GM21528 (cell line): ENCODE results near the gene ZNF556.

Source experiments
- ATAC-seq: cut with Tn5 transposase; IDR thresholded peaks from one replicate; pipeline ENCODE4 v1.9.1; 2021; ENCODE audit warnings: mild to moderate bottlenecking, moderate library complexity; ENCODE audit not compliant: unreplicated experiment, low FRiP score

Gene ZNF556

GRCh38 chr19:2867025-2867991 lies at the start of gene ZNF556:
TSS of gene ZNF556 (plus strand) at chr19:2867335. CDS start at chr19:2867422, 87 bp downstream.
- ATAC-seq: no peak

GRCh38 chr19:2819540-2820111 lies 47.5 kb upstream of the ZNF556 start, which contains the start of gene ZNF554:
TSS of gene ZNF554 (plus strand) at chr19:2819868. CDS start at chr19:2820072, 204 bp downstream.
- ATAC-seq: peak; percentile 81

GRCh38 chr19:2820112-2820702 lies 46.9 kb upstream of the ZNF556 start:
- ATAC-seq: peak; percentile 34

GRCh38 chr19:2822846-2823245 lies 44.3 kb upstream of the ZNF556 start:
- ATAC-seq: no peak

- ATAC-seq: no peak
Measured at GRCh38 chr19:2823646-2824045, 43.5 kb upstream of the ZNF556 start.

- no peak for ATAC-seq
Measured at GRCh38 chr19:2824129-2824528, 43.0 kb upstream of the ZNF556 start.

GRCh38 chr19:2827022-2827421 lies 40.1 kb upstream of the ZNF556 start:
- no peak for ATAC-seq

GRCh38 chr19:2827840-2828489 lies 39.2 kb upstream of the ZNF556 start:
- no peak for ATAC-seq

- ATAC-seq: no peak
Measured at GRCh38 chr19:2834294-2834871, 32.8 kb upstream of the ZNF556 start.

- no peak for ATAC-seq
Measured at GRCh38 chr19:2837430-2837829, 29.7 kb upstream of the ZNF556 start.

- peak; percentile 90 for ATAC-seq
Measured at GRCh38 chr19:2840794-2841791, 26.0 kb upstream of the ZNF556 start, which contains the start of gene ZNF555. TSS of gene ZNF555 (plus strand) at chr19:2841475. CDS start at chr19:2841573, 98 bp downstream.

- ATAC-seq: peak; percentile 13
Measured at GRCh38 chr19:2841855-2842574, 25.1 kb upstream of the ZNF556 start.

GRCh38 chr19:2845107-2845506 lies 22.0 kb upstream of the ZNF556 start:
- ATAC-seq: no peak

GRCh38 chr19:2846180-2846894 lies 20.8 kb upstream of the ZNF556 start:
- no peak for ATAC-seq

- no peak for ATAC-seq
Measured at GRCh38 chr19:2847507-2847906, 19.6 kb upstream of the ZNF556 start.

GRCh38 chr19:2848616-2849015 lies 18.5 kb upstream of the ZNF556 start:
- no peak for ATAC-seq

- ATAC-seq: no peak
Measured at GRCh38 chr19:2850256-2850925, 16.7 kb upstream of the ZNF556 start.
